ENCODE measurements around the gene ARHGEF16. TPM values are rescaled to one million over a fixed set of nuclear protein-coding genes. Genes with fewer than 3 reads are reported as not detected.

The ARHGEF16 gene
- total and polyA plus RNA-seq, 9 donors: 0.13 to 8.4 (median 1.7) TPM

DNA sequence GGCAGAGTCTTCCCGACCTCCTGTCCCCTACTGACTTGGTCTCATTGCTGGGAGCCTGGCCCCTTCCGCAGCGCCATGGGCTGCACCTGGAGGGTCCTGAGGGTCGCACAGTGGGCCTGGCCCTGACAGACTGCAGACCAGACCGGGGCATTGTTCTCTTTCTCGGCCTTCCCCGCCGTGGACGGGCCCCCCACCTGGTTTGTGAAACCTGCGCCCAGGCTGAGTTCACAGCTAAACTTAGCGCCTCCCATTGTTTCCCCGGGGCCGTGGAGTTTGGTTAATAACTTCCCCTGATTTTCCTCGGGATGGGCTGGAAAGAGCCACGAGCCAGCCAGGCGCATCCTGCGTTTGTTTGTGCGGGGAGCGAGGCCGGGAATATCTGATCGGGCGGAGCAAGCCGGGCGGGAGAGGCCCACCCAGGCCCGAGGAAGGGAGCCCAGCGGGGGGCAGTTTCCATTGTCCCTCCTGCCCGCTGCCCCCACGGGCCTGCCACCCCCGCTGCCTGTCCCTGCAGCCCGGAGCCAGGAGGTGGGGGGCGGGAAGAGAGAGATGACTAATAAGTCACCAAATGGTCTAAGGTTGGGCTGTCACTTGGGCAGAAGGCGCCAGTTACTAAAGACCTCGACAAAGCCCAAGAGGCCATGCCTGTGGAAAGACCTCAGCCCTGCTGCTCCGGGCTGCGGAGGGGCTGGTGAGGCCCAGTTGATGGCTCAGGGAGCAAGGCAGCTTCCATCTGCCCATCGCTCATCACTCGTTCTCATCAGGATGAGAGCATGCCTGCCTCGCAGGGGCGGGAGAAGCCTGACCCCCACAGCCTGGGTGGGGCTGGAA, 39.0 kb upstream of the ARHGEF16 start:
- 50 to 72% (median 56%) methylated on average over 39 of the region's 39 CpGs for WGBS, 3 donors
- H3K4me1 ChIP-seq (ENCODE audit: insufficient read depth): no peaks in the 10 kb centered on the region
- intact Hi-C loops (cut with DNase I): loop anchor here in 2 of 4 donors (5.0 to 10.0 kb wide), 2 partner anchors 403 to 541 kb away; no protein-coding TSS in a partner anchor
- H3K4me3 ChIP-seq: no peak overlapping the region
- peaks cover 0 to 9% of the 10 kb centered on the region in 2 donors for H3K9me3 ChIP-seq
- H3K36me3 ChIP-seq: no peaks in the 10 kb centered on the region
- no peaks in the 10 kb centered on the region for H3K27me3 ChIP-seq
- no peak for DNase-seq
- TF ChIP-seq EP300 (IDR thresholded peaks at IDR 0.05) (no peak), POLR2A (IDR thresholded peaks at IDR 0.05) (no peak)
- TF ChIP-seq, protein P1, sequence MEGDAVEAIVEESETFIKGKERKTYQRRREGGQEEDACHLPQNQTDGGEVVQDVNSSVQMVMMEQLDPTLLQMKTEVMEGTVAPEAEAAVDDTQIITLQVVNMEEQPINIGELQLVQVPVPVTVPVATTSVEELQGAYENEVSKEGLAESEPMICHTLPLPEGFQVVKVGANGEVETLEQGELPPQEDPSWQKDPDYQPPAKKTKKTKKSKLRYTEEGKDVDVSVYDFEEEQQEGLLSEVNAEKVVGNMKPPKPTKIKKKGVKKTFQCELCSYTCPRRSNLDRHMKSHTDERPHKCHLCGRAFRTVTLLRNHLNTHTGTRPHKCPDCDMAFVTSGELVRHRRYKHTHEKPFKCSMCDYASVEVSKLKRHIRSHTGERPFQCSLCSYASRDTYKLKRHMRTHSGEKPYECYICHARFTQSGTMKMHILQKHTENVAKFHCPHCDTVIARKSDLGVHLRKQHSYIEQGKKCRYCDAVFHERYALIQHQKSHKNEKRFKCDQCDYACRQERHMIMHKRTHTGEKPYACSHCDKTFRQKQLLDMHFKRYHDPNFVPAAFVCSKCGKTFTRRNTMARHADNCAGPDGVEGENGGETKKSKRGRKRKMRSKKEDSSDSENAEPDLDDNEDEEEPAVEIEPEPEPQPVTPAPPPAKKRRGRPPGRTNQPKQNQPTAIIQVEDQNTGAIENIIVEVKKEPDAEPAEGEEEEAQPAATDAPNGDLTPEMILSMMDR (IDR thresholded peaks at IDR 0.05): no peak
- no peak overlapping the region for H3K27ac ChIP-seq

DNA sequence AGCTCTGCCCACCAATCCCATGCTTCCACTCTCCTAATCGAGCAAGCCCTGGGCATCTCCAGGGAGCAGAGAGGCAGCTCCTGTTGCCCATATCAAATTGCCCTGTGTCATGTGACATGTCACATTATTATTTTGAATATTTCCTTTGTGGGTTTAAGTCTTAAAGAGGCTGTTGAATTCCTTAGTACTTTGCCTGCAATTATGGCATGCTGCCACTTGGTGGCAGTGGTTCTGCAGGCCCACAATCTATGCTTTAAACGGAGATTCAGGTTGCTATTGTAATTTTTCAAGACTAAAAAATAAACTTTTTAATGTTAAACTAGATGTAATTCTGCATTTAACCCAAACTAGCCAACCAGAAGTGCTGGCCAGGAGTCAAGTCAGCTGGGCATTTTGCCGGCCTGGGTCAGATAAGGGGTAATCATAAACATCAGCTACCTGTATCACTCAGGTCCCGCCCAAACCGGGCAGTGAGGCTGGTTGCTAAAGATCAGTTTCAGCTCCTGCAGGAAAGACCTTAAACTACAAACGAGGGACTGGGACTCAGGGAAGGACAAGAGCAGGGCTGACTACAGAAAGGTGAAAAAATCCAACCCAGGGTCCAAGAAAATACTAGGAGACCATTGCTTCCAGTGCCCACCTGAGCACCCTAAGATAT, 37.3 kb upstream of the ARHGEF16 start:
- no peaks in the 10 kb centered on the region for H3K27me3 ChIP-seq
- WGBS, 3 donors: 76 to 90% (median 82%) methylated on average over 6 of the region's 6 CpGs
- H3K4me3 ChIP-seq: no peak overlapping the region
- no peak for DNase-seq
- intact Hi-C loops (cut with DNase I): loop anchor here in 2 of 4 donors (5.0 to 10.0 kb wide), 2 partner anchors 405 to 542 kb away; no protein-coding TSS in a partner anchor
- H3K4me1 ChIP-seq (ENCODE audit: insufficient read depth): no peaks in the 10 kb centered on the region
- H3K9me3 ChIP-seq: peaks cover 0 to 9% of the 10 kb centered on the region in 2 donors
- no peaks in the 10 kb centered on the region for H3K36me3 ChIP-seq
- no peak overlapping the region for H3K27ac ChIP-seq
- TF ChIP-seq, protein P1 (IDR thresholded peaks at IDR 0.05): no peak
- TF ChIP-seq EP300 (IDR thresholded peaks at IDR 0.05) (no peak), POLR2A (IDR thresholded peaks at IDR 0.05) (no peak)

DNA sequence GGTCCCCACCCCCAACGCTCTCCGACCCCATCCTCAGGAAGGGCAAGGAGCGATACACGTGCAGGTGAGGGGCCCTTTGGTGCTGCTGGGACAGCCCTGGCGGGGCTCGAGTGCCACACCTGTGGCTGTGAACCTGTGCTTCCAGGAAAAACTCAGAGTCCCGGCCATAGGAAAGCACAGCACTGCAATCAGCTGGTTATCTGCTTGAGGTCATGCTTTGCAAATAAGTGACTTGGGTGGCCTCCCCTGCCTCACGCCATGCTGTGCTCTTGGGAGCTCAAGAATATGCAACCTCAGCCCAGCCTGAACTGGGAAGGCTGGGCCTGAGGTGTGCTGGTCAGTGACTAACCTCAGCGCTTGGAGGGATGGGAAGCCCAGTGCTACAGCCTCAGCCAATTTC, 36.5 kb upstream of the ARHGEF16 start:
- Histone ChIP-seq H3K4me1 (ENCODE audit: insufficient read depth) (no peaks in the 10 kb centered on the region), H3K9me3 (peaks cover 0 to 9% of the 10 kb centered on the region in 2 donors), H3K36me3 (no peaks in the 10 kb centered on the region), H3K27ac (no peak overlapping the region), H3K4me3 (no peak overlapping the region), H3K27me3 (no peaks in the 10 kb centered on the region)
- WGBS, 3 donors: 84 to 86% (median 86%) methylated on average over 9 of the region's 9 CpGs
- no peak for DNase-seq
- intact Hi-C loops (cut with DNase I): loop anchor here in 2 of 4 donors (5.0 to 10.0 kb wide), 2 partner anchors 406 to 543 kb away; no protein-coding TSS in a partner anchor
- TF ChIP-seq EP300 (IDR thresholded peaks at IDR 0.05) (no peak), POLR2A (IDR thresholded peaks at IDR 0.05) (no peak)
- TF ChIP-seq, protein P1 (IDR thresholded peaks at IDR 0.05): no peak

DNA sequence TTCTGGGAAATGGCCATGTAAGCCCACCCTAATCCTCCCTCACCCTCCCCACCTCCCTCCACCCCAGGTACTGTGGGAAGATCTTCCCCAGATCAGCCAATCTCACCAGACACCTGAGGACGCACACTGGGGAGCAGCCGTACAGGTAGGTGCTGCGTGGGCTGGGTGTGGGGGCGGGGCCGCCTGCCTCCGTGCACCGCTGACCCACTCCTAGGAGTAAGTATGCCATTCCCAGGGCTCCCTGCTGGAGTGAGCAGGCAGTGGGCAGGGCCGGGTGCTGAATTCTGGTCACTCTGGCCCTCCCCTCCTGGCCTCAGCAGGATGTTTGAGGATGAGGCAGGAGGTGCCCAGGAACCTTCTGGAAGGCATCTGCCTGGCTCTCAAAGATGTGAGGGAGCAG, 35.9 kb upstream of the ARHGEF16 start:
- Histone ChIP-seq H3K27me3 (no peaks in the 10 kb centered on the region), H3K36me3 (no peaks in the 10 kb centered on the region), H3K4me1 (ENCODE audit: insufficient read depth) (no peaks in the 10 kb centered on the region), H3K9me3 (peaks cover 0 to 9% of the 10 kb centered on the region in 2 donors), H3K4me3 (no peak overlapping the region), H3K27ac (no peak overlapping the region)
- 72 to 86% (median 82%) methylated on average over 8 of the region's 8 CpGs for WGBS, 3 donors
- TF ChIP-seq POLR2A (IDR thresholded peaks at IDR 0.05): no peak
- TF ChIP-seq, protein P1 (IDR thresholded peaks at IDR 0.05): no peak
- TF ChIP-seq EP300 (IDR thresholded peaks at IDR 0.05): no peak
- DNase-seq: no peak
- intact Hi-C loops (cut with DNase I): loop anchor here in 2 of 4 donors (5.0 to 10.0 kb wide), 2 partner anchors 406 to 544 kb away; no protein-coding TSS in a partner anchor
